Measurements from ENCODE around the gene TMC2.

GRCh38 chr20:2655331-2656116 lies 119.2 kb downstream of the TMC2 start:
- TF ChIP-seq CTCF (conservative IDR thresholded peaks at IDR 0.05; ENCODE audit: low read depth, low read length) (no peak), MAZ (IDR thresholded peaks at IDR 0.05; ENCODE audit: borderline replicate concordance, low read depth, low read length) (no peak), POLR2A (IDR thresholded peaks at IDR 0.05; ENCODE audit: low read depth, low read length) (no peak), MAFK (IDR thresholded peaks at IDR 0.05; ENCODE audit: low read depth, low read length) (no peak), RFX5 (IDR thresholded peaks at IDR 0.05; ENCODE audit: low read depth, low read length) (no peak)
